Measurements from ENCODE around the gene FERMT3.

DNA sequence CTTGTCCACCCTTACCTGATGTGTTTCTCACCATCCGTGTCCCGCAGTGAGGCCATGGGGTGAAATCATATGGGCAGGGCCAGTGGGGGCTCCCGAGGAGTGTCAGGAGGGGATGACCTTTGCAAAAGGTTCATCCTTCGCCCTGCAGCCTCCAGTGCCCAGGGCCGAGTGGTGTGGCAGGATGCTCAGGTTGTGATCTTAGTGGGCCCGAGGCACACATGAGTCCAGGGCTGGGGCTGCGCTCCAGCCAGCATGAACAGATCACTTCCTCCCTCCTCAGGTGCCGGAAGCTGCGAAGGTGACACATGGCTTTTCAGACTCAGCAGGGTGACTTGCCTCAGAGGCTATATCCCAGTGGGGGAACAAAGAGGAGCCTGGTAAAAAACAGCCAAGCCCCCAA is 31.6 kb downstream of the FERMT3 start:
- TF ChIP-seq CTCF (IDR thresholded peaks at IDR 0.05; ENCODE audit: extremely low read depth in 1 of 2, insufficient read depth in 1 of 2, low read depth in 1 of 2, low read length in 2 of 2): no peak
- no peak for TF ChIP-seq POLR2A (IDR thresholded peaks at IDR 0.05; ENCODE audit: low read depth, low read length)
- no peak for TF ChIP-seq POLR2AphosphoS5 (IDR thresholded peaks at IDR 0.05; ENCODE audit: insufficient read depth, low read depth, low read length)
- TF ChIP-seq EZH2 (IDR thresholded peaks at IDR 0.05; ENCODE audit: borderline replicate concordance, low read depth, low read length, severe bottlenecking): no peak
- TF ChIP-seq JUN (IDR thresholded peaks at IDR 0.05; ENCODE audit: borderline replicate concordance, insufficient read depth, insufficient read length, low read depth): no peak
- no peak for TF ChIP-seq MYC (IDR thresholded peaks at IDR 0.05; ENCODE audit: low read depth, low read length)
- TF ChIP-seq GATA2 (IDR thresholded peaks at IDR 0.05; ENCODE audit: insufficient read depth, insufficient read length, low read depth, low read length): no peak
- TF ChIP-seq, protein P1, sequence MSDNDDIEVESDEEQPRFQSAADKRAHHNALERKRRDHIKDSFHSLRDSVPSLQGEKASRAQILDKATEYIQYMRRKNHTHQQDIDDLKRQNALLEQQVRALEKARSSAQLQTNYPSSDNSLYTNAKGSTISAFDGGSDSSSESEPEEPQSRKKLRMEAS (IDR thresholded peaks at IDR 0.05; ENCODE audit: insufficient read depth, insufficient read length): no peak
- no peak for TF ChIP-seq FOS (IDR thresholded peaks at IDR 0.05; ENCODE audit: borderline replicate concordance, insufficient read depth, low read length)

Data from endothelial cell of umbilical vein (primary cell).